ENCODE results near the gene SLC25A48.

- TF ChIP-seq POLR2A (IDR thresholded peaks at IDR 0.05): no peak
- TF ChIP-seq CTCF (IDR thresholded peaks at IDR 0.05): no peak
- TF ChIP-seq EP300 (IDR thresholded peaks at IDR 0.05): no peak
- no peak for TF ChIP-seq POLR2AphosphoS5 (IDR thresholded peaks at IDR 0.05)
Observed at GRCh38 chr5:135921388-135921787, 86.9 kb downstream of the SLC25A48 start.
